GM20000 (cell line): ENCODE results near the gene COL23A1.

Experiments
- DNase-seq: peaks from one replicate; pipeline ENCODE4 v3.0.0; 2012; ENCODE audit warnings: low spot score
- TF ChIP-seq, protein P1 (sequence below): IDR thresholded peaks from 2 replicates; pipeline ENCODE4 v1.5.1; 2012; ENCODE audit warnings: mild to moderate bottlenecking, control low read depth; ENCODE audit errors: extremely low read depth, missing control alignments

The COL23A1 gene

DNA sequence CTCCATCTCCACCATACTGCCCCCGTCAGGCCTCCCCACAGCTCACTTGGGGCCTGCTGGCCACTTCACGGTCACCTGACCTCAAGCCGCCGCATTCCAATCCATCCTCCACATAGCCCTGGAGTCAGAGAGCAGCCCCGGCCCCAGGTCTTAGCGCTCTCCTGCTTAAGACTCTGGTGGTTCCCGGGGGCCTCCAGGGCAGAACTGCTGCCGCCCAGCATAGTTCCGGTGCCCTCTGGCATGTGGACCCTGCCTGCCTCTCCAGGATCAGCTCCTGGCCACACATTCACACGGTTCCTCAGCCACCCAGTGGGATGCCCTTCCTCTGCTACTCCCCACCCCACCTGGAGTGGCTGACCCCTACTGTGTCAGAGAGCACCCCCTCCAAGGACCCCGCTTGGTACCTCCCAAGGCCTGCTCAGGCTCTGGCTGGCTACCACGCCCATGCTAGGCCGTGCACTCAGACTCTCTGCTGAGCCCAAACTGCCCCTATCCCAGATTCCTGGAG lies 366.3 kb downstream of the COL23A1 start:
- TF ChIP-seq, protein P1, sequence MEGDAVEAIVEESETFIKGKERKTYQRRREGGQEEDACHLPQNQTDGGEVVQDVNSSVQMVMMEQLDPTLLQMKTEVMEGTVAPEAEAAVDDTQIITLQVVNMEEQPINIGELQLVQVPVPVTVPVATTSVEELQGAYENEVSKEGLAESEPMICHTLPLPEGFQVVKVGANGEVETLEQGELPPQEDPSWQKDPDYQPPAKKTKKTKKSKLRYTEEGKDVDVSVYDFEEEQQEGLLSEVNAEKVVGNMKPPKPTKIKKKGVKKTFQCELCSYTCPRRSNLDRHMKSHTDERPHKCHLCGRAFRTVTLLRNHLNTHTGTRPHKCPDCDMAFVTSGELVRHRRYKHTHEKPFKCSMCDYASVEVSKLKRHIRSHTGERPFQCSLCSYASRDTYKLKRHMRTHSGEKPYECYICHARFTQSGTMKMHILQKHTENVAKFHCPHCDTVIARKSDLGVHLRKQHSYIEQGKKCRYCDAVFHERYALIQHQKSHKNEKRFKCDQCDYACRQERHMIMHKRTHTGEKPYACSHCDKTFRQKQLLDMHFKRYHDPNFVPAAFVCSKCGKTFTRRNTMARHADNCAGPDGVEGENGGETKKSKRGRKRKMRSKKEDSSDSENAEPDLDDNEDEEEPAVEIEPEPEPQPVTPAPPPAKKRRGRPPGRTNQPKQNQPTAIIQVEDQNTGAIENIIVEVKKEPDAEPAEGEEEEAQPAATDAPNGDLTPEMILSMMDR = no peak
- DNase-seq = no peak

DNA sequence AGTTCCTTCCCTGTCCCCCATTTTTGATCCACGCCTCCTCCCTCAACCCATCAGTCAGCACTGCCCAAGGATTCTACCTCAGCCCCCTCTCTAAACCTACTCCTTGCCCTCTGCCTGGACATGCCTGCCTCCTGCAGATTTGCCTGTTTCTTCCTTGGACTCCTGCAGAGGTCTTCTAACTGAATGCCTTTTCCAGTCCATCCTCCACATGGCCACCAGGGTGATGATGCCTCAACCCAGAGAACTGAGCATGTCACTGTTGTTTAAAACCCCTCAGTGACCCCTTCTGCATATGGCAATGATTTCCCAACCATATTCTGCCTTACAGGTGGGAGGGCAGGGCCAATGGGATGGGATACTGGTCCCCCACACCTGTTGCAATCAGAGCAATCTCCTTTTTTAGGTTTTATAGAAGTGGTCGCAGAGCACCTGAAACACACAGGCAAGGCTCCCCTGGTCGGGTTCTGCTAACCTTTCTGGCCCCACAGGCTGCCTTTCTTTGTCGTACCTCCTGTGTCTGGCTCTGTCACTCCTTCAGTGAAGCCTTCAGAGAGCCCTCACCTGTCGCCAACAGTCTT lies 366.9 kb downstream of the COL23A1 start:
- TF ChIP-seq, protein P1 = no peak
- no peak for DNase-seq

DNA sequence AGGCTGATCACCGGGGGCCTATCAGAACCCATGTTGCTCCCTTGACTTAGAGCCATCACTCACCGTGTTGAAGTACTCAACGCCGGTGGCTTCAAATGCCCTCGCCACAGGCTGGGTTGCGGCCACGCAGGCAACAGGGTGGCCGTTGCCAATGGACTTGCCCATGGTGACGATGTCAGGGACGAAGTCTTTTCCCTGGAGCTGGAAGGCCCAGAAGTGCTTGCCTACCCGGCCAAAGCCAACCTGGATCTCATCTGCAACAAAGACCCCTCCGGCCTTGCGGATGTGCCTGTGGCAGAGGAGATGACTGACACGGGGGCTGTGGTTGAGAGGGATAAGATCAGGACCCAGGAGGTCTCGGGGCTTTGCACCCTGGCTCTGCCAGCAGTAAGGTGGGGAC lies 367.9 kb downstream of the COL23A1 start:
- DNase-seq = no peak
- TF ChIP-seq, protein P1 = no peak

DNA sequence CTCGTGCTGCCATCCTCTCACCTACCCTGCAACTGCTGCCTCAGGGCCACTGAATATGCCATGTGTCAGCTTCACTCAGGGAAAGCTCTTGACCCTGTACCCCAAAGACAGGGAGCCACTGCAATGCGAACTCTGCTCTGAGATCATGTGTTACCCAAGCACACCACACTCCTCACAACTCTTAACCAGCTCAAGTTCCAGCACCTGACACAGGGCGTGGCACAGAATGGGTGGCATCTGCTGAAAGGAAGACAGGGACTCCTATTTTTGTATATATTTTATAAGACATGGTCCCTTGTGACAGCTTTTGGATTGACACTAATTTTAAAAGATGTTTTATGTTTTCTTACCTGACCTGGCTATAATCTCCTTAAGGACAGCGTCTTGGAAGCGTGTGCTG lies 368.3 kb downstream of the COL23A1 start:
- TF ChIP-seq, protein P1 = no peak
- no peak for DNase-seq

DNA sequence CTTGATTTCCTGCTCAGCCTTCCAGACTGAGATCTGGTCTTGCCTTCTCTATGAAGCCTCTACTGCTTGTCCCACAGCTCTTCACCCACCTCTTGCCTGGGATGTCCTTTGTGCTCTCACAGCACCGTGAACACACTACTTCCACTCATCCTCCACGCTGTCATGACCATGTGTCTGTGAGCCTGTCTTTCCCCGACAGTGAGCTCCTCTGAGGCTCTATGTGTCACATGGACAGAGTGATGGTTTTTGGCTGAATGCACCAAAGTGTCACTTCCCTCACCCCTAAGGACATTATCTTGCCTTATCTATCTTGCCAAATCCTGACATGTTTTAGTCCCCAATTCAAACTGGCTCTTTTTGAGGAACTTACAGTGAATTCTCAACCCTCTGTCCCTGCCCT lies 368.9 kb downstream of the COL23A1 start:
- DNase-seq = no peak
- TF ChIP-seq, protein P1 = no peak

DNA sequence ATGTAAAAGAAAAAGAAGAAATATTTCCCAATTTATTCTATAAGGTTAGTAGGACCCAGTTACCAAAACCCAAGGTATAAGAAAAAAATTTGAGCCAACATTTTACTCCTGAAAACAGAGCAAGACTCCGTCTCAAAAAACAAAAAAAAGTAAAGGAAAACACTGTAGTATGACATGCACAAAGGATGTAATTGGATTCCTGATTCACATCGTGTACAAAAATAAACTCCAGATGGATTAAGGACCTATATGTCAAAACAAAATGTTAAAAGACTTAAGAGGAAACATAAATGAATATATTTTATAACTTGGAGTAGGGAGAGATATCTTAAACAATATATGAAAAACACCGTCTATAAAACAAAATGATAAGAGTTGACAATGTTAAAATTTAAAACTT lies 371.4 kb downstream of the COL23A1 start:
- DNase-seq = no peak

DNA sequence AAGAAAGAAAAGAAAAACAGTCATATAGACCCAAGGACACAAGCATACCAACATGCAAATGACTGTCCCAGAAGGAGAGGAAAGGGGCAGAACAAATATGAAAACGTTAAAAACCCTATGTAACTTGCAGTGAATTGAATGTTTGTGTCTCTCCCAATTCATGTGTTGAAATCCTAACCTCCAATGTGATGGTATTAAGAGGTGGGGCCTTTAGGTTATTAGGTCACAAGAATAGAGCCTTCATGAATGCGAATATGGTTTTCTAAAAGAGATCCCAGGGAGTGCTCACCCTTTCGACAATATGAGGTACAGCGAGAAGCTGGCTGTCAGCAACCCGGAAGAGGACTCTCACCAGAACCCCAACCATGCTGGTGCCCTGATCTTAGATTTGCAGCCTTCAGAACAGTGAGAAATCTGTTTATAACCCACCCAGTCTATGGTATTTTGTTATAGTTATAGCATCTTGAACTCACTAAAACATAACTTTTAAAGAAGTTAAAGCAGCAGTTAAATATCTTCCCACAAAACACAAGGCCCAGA lies 371.9 kb downstream of the COL23A1 start:
- DNase-seq = no peak
- TF ChIP-seq, protein P1 = no peak

More for the DNA sequence above, 371.4 kb downstream of the COL23A1 start:
- TF ChIP-seq, protein P1 = no peak
